HG02943 (cell line): Measurements from ENCODE around the gene PRAF2.

Experiments used
- ATAC-seq: cut with Tn5 transposase; IDR thresholded peaks from one replicate; pipeline ENCODE4 v1.9.1; 2021; ENCODE audit warnings: mild to moderate bottlenecking, low read depth, moderate library complexity; ENCODE audit not compliant: unreplicated experiment

The PRAF2 gene

GRCh38 chrX:49075347-49075746 lies 1.5 kb upstream of the PRAF2 start:
- no peak for ATAC-seq

GRCh38 chrX:49072712-49073095 lies 1.1 kb downstream of the PRAF2 start:
- ATAC-seq: no peak

GRCh38 chrX:49071877-49072711 lies 1.7 kb downstream of the PRAF2 start:
- no peak for ATAC-seq

- no peak for ATAC-seq
Measured at GRCh38 chrX:49070988-49071387, 2.8 kb downstream of the PRAF2 start.

- no peak for ATAC-seq
Measured at GRCh38 chrX:49069038-49069437, 4.8 kb downstream of the PRAF2 start.

- no peak for ATAC-seq
Measured at GRCh38 chrX:49067285-49068120, 6.3 kb downstream of the PRAF2 start.

GRCh38 chrX:49066690-49067089 lies 7.1 kb downstream of the PRAF2 start:
- ATAC-seq: no peak

- ATAC-seq: no peak
Measured at GRCh38 chrX:49066278-49066677, 7.5 kb downstream of the PRAF2 start.

- ATAC-seq: no peak
Measured at GRCh38 chrX:49064735-49065134, 9.1 kb downstream of the PRAF2 start.

GRCh38 chrX:49064303-49064702 lies 9.5 kb downstream of the PRAF2 start:
- no peak for ATAC-seq

- no peak for ATAC-seq
Measured at GRCh38 chrX:49063715-49064114, 10.1 kb downstream of the PRAF2 start.

- no peak for ATAC-seq
Measured at GRCh38 chrX:49061916-49062315, 11.9 kb downstream of the PRAF2 start.

- ATAC-seq: no peak
Measured at GRCh38 chrX:49061490-49061889, 12.3 kb downstream of the PRAF2 start.

GRCh38 chrX:49060914-49061313 lies 12.9 kb downstream of the PRAF2 start:
- no peak for ATAC-seq

GRCh38 chrX:49059681-49060085 lies 14.1 kb downstream of the PRAF2 start:
- ATAC-seq: no peak

GRCh38 chrX:49059201-49059600 lies 14.6 kb downstream of the PRAF2 start:
- ATAC-seq: no peak

- ATAC-seq: no peak
Measured at GRCh38 chrX:49058794-49059193, 15.0 kb downstream of the PRAF2 start, which contains the start of gene CCDC120. Gene CCDC120, plus strand, starts transcription at chrX:49058999. Its CDS starts 3,043 bp downstream, at chrX:49062042.

GRCh38 chrX:49054073-49054762 lies 19.6 kb downstream of the PRAF2 start:
- ATAC-seq: no peak

GRCh38 chrX:49053223-49054072 lies 20.4 kb downstream of the PRAF2 start:
- no peak for ATAC-seq

GRCh38 chrX:49043987-49044281 lies 29.9 kb downstream of the PRAF2 start:
- no peak for ATAC-seq
